Thoracic aorta (tissue), 2 donors: ENCODE data around the gene ADORA3. TPM values are rescaled to one million over a fixed set of nuclear protein-coding genes. Genes with fewer than 3 reads are reported as not detected.

Experiments used
- ATAC-seq: fragments of 150-250 bp; one replicate; pipeline ENCODE4 v1.8.0; 2017; ENCODE audit warnings: low read depth; ENCODE audit not compliant: insufficient number of reproducible peaks, low FRiP score
- DNase-seq: peaks from one replicate; pipeline ENCODE4 v3.0.0-alpha.2; 2020; ENCODE audit warnings: low spot score
- H3K27ac ChIP-seq, 2 donors: fragments of 200-600 bp; sonication (generic); 1 replicate in 1 of 2; 2 replicates in 1 of 2; pipeline ENCODE4 v1.5.1; 2016; ENCODE audit warnings: mild to moderate bottlenecking in 2 of 2, moderate library complexity in 2 of 2
- H3K27me3 ChIP-seq: fragments of 200-600 bp; sonication (generic); replicated peaks from 2 replicates; pipeline ENCODE4 v1.6.0; 2016; ENCODE audit warnings: mild to moderate bottlenecking; ENCODE audit not compliant: insufficient read depth
- H3K36me3 ChIP-seq: fragments of 200-600 bp; sonication (generic); one replicate; pipeline ENCODE4 v1.5.1; 2016
- H3K4me1 ChIP-seq, 2 donors: fragments of 200-600 bp; sonication (generic); 1 replicate in 1 of 2; 2 replicates in 1 of 2; pipeline versions ENCODE4 v1.5.1 to v1.6.0; 2016; ENCODE audit warnings: low read depth in 2 of 2, mild to moderate bottlenecking in 1 of 2; ENCODE audit not compliant: control insufficient read depth in 1 of 2
- H3K4me3 ChIP-seq: fragments of 200-600 bp; sonication (generic); 2 replicates; pipeline ENCODE4 v1.5.1; 2016; ENCODE audit warnings: mild to moderate bottlenecking
- H3K9me3 ChIP-seq: fragments of 200-600 bp; sonication (generic); 2 replicates; pipeline ENCODE4 v1.5.1; 2016
- CTCF ChIP-seq: fragments of 200-600 bp; sonication (generic); IDR thresholded peaks from one replicate; pipeline ENCODE4 v1.5.1; 2019; ENCODE audit warnings: antibody characterized with exemption
- total RNA-seq, 2 donors: library from RNA; depleted of rRNA; stranded (reverse); fragments of >200 nt; gene quantifications; one replicate each; pipeline versions ENCODE4 v1.1.0 to v1.2.3, GENCODE V29; 2016

ADORA3 gene
- total RNA-seq, 2 donors from 2014 or later = 6.2 to 29.5 TPM

GRCh38 chr1:111454859-111455641 is 48.4 kb downstream of the ADORA3 start:
- H3K4me3 ChIP-seq = no peak overlapping the region
- H3K27me3 ChIP-seq = no peaks in the 10 kb centered on the region
- peaks cover 22 to 44% of the 10 kb centered on the region in 2 donors for H3K4me1 ChIP-seq
- no peak for TF ChIP-seq CTCF
- H3K27ac ChIP-seq = no peak overlapping the region
- H3K36me3 ChIP-seq = peaks cover 23% of the 10 kb centered on the region
- DNase-seq (no peak), ATAC-seq (no peak)
- no peaks in the 10 kb centered on the region for H3K9me3 ChIP-seq

GRCh38 chr1:111453706-111454105 is 49.7 kb downstream of the ADORA3 start:
- TF ChIP-seq CTCF = no peak
- DNase-seq = no peak
- ATAC-seq = no peak
- Histone ChIP-seq H3K4me3 (no peak overlapping the region), H3K36me3 (peaks cover 16% of the 10 kb centered on the region), H3K27ac (no peak overlapping the region), H3K4me1 (peaks cover 24 to 47% of the 10 kb centered on the region in 2 donors), H3K27me3 (no peaks in the 10 kb centered on the region), H3K9me3 (no peaks in the 10 kb centered on the region)

GRCh38 chr1:111452581-111452980 is 50.9 kb downstream of the ADORA3 start:
- peaks cover 24 to 55% of the 10 kb centered on the region in 2 donors for H3K4me1 ChIP-seq
- H3K4me3 ChIP-seq = no peak overlapping the region
- ATAC-seq (no peak), DNase-seq (no peak)
- no peak for TF ChIP-seq CTCF
- no peaks in the 10 kb centered on the region for H3K9me3 ChIP-seq
- H3K36me3 ChIP-seq = peaks cover 8% of the 10 kb centered on the region
- H3K27me3 ChIP-seq = no peaks in the 10 kb centered on the region
- no peak overlapping the region for H3K27ac ChIP-seq

GRCh38 chr1:111450185-111450584 is 53.2 kb downstream of the ADORA3 start:
- Histone ChIP-seq H3K4me3 (peak overlapping the region; percentile 79), H3K27me3 (no peaks in the 10 kb centered on the region), H3K9me3 (no peaks in the 10 kb centered on the region), H3K4me1 (peaks cover 24 to 61% of the 10 kb centered on the region in 2 donors), H3K36me3 (no peaks in the 10 kb centered on the region), H3K27ac (no peak overlapping the region)
- no peak for TF ChIP-seq CTCF
- DNase-seq = no peak
- no peak for ATAC-seq

- ATAC-seq (no peak), DNase-seq (no peak)
- Histone ChIP-seq H3K9me3 (no peaks in the 10 kb centered on the region), H3K4me3 (peak overlapping the region; percentile 79), H3K4me1 (peaks cover 24 to 58% of the 10 kb centered on the region in 2 donors), H3K27ac (peak overlapping the region; percentile 58 to 86), H3K36me3 (no peaks in the 10 kb centered on the region), H3K27me3 (no peaks in the 10 kb centered on the region)
- no peak for TF ChIP-seq CTCF
Observed at GRCh38 chr1:111449703-111450017, 53.8 kb downstream of the ADORA3 start.

Other genes starting within 250 kb of the ADORA3 start
- gene CHIA, start 212.8 kb downstream of the ADORA3 start, total RNA-seq = not detected
- 10 to 100 TPM in 1 of 2 donors, 1 to 10 TPM in 1; 1.6 to 11.5 TPM for gene OVGP1, start 75.9 kb downstream of the ADORA3 start, total RNA-seq
- gene WDR77, start 54.4 kb downstream of the ADORA3 start, total RNA-seq = 10 to 100 TPM; 24.9 to 40.6 TPM
- gene ATP5PB, start 54.2 kb downstream of the ADORA3 start, total RNA-seq = 10 to 100 TPM; 92.1 to 99.9 TPM
- gene C1orf162, start 29.6 kb downstream of the ADORA3 start, total RNA-seq = 10 to 100 TPM; 27.5 to 31.4 TPM
- gene TMIGD3, start within 50 bp of the ADORA3 start, total RNA-seq = 10 to 100 TPM in 1 of 2 donors, 1 to 10 TPM in 1; 4.7 to 20.0 TPM
- 10 to 100 TPM; 67.4 to 75.0 TPM for gene RAP1A, start 116.2 kb upstream of the ADORA3 start, total RNA-seq
- gene INKA2, start 235.8 kb upstream of the ADORA3 start, total RNA-seq = 1 to 10 TPM; 3.8 to 7.3 TPM